NCI-H2227 (cell line): ENCODE data around the gene SLC12A5.

Source experiments
- DNase-seq: peaks from one replicate; lab custom pipeline; 2025; ENCODE audit not compliant: unreplicated experiment; lab: John Stamatoyannopoulos, UW

Gene SLC12A5

DNA sequence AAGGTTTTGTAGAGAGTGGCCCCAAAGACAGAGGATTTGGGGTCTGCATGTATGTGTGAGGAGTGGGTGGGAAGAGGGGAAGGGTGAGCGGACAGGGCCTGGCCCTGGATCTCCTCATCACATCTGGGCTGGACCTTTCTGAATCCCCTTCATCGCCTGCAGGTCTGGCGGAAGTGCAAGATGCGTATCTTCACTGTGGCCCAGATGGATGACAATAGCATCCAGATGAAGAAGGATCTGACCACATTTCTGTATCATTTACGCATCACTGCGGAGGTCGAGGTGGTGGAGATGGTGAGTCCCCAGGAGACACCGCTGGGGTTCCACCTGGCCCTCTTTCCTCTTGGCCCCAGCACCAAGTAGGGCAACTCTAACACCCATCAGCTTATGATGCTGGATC is 24.4 kb downstream of the SLC12A5 start:
- DNase-seq, result no peak

DNA sequence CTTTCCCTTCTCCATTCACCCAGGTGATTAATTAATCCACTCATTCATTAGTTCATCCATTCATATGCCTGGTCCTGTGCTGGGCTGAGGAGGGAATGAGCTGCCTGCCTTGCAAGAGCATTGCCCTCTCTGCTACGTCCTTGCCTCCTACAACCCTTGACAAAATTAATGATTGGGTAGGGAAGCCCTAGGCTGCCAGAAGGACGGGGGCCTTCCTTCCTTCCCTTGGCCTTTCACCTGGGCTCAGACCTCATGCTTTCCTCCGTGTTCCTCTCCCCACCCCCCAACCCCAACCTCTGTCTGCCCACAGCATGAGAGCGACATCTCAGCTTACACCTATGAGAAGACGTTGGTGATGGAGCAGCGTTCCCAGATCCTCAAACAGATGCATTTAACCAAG is 25.6 kb downstream of the SLC12A5 start:
- no peak for DNase-seq

DNA sequence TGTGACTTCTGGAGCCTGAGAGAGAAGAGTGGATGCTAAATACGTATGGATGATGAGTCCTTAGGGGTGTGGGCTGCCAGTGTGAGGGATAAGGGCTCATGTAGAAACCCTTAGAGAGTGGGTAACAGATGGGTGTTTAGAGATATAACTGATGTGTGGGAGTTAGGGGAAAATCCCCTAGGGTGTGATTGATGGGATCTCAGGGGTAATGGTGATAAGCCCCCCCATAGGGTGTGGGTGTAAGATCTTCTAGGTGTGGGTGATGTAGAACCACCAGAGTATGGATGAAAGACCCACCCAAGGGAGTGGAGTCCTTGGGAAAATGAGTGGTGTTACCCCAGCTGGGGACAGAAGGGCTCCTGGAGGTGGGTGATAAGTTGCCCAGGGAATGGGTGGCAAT is 26.3 kb downstream of the SLC12A5 start:
- DNase-seq, result no peak

DNA sequence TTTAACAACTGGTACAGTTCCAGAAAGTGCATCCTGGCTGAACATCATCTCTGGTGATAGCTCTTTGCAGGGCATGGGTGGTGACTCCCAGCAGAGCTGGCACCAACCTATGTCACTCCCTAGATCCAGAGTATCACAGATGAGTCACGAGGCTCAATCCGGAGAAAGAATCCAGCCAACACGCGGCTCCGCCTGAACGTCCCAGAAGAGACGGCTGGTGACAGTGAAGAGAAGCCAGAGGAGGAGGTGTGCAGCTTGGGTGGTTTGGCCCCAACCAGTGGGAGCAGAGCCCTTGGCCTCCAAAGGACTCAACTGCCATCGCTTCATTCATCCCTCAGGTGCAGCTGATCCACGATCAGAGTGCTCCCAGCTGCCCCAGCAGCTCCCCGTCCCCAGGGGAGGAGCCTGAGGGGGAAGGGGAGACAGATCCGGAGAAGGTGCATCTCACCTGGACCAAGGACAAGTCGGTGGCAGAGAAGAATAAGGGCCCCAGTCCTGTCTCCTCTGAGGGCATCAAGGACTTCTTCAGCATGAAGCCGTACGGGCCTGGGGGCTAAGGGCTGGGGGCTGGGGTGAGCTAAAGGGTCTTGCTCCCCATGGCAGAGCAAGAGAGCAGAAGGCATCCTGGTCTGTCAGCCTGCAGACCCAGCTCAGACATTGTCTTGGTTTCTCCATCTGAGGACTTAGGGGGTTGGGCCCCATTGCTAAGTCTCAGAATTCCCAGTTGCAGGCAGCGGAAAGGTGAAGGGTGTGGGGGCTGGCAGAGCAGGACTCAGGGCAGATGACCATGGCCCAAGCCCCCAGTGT is 27.2 kb downstream of the SLC12A5 start:
- no peak for DNase-seq

DNA sequence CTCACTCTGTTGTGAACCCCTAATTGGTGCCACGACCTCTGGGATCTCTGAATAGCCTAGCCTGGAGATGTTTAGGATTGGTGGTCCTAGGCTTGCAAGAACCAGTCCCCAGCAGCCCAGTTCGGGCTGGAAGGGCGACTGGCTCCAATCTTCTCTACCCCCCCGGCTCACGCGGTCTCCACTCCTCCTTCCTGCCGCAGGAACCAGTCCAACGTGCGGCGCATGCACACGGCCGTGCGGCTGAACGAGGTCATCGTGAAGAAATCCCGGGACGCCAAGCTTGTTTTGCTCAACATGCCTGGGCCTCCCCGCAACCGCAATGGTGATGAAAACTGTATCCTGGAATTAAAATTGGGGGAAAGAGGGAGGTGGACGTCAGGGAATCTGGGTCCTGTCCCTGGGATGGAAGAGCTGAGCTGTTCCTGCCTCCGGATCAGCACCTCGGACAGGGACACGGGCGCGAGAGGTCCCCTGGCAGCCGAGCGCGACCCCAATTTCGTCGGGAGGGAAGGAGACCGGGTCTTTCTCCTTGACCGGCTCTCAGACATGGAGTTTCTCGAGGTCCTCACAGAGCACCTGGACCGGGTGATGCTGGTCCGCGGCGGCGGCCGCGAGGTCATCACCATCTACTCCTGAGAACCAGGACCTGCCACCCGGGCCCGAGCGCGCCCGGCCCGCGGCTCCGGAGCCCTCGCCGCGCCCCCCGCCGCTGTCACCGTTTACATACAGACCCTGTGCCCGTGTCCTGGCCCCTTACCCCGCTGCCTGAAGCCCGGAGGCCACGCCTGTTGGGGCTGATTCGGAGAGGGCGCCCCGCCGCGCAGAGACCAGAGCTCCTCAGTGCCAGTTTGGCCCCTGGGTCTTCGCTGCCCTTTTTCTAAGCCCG is 28.2 kb downstream of the SLC12A5 start:
- DNase-seq, result no peak

DNA sequence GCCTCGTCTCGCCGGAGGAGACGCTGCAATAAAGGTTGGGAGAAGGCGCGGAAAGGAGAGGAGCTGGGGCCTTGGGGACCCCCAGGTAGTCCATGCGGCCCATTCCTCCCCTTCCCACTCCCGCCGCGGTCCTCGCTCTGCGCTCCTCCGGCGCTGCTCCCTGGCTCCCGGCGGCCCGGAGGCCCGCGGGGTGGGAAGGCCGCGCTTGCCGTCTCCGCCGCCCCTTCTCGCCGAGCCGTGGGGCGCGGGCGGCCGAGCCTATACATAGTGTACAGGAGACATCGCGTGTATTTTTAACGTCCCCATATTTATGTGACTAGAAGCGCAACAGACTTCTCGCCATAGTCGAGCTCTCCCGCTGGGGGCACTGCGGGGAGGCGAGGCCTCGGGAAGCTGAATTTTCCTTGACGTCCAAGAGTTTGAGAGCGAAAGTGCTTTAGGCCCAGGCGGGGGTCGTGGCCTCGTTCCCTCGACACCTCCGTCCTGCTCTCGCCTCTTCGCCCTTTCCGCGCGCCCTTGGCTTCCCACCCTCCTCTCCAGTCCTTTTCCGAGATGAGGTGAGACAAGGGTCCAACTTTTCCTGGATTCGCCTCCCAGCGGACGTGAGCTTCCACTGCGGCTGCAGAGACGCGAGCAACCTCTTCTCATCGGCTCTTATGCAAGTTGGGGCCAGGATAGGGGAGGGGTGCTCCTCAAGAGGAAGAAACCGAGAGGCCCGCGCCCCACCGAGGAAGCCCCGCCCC is 29.0 kb downstream of the SLC12A5 start:
- DNase-seq, result no peak

DNA sequence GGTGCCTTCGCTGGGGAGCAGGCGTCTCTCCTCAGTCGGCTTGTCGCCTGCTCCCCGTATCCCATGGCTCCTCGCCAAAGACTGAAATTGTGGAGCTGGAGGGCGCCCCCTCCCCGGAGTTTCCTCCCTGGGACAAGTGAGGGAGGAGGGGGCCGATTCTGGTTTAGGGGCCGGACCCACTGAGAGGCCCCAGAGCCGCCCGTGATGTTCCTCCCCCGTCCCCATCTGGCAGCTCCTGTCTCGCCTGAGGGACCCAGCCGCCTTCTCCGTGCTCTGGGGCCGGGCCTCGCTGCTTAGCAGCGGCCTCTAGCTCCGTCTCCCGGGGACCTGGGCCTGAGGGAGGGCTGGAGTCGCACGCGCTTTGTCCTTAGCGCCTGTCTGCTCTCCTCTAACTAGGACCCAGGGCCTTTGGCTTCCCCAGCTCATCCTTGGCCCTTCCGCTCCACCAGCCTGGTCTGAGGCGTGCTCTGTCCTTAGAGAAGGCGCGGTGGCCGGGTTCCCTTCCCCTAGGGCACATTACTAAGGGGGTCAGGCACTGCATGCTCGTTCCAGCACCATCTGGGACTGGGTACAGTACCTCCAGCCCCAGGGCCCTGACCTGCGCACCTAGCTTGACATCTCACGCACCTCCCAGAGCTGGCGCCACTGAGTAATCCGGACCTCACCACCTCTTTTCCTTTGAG is 29.7 kb downstream of the SLC12A5 start:
- DNase-seq, result no peak

DNA sequence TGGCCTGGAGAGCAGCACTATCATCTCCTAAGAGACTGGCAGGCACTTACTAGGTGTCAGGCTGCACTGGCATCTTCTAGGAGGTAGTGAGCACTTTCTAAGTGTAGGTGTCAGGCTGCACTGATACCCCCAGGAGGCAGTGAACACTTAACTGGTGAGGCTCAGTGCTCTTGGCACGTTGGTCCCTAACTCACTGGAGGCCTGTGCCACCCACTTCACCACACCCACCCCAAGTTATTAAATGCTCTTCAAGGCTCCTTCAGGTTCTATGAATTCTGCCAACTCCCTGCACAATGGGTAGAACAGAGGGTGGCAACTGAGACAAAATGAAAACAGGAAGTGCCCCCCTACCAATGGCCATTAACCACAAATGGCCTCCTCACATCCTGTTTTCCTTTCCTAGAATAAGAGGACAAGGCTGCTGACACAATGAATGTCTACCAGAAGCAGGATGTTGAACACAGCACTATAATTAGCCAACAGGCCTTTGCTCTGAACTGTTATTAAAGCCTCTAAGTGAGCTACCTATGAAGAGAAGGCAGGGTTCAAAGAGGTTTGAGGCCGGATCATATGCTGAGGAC is 31.4 kb downstream of the SLC12A5 start:
- DNase-seq, result peak; percentile 68

DNA sequence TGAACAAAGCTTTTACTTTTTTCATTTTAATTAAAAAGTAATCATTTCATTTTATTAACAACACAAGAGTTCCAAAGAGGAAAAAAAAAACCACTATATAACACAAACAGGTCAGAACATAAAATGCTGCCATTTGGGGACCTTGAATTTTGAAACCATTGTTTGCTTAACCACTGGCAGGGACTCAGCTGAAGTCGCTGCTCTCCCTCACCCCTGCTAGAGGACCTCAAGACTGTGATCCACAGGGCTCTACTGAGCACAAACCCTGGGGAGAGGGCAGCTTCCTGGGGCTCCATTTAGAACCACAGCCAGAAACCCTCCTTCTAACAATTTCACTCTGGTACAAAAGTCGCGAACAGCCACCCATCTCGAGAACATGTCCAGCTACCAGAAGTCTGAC is 32.0 kb downstream of the SLC12A5 start:
- DNase-seq, result no peak

DNA sequence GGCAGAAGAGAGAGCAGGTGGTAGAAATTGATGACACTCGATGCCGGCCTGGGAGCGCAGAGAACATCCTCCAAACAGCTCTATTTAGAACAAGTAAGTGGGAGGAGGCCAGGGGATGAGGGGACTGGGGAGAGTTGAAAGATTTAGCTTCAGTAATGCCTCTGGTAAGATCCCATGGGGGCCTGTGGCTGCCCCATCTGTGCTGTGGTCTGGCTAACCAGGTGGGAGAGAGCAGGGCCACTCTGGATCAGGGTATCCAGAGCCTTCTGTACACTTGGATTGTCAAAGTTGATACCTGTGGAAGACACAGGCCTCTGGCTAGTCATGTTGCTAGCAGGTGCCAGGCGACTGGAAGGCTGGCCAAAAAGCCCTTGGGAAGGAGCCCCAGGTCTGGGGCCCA is 33.1 kb downstream of the SLC12A5 start:
- DNase-seq, result no peak

DNA sequence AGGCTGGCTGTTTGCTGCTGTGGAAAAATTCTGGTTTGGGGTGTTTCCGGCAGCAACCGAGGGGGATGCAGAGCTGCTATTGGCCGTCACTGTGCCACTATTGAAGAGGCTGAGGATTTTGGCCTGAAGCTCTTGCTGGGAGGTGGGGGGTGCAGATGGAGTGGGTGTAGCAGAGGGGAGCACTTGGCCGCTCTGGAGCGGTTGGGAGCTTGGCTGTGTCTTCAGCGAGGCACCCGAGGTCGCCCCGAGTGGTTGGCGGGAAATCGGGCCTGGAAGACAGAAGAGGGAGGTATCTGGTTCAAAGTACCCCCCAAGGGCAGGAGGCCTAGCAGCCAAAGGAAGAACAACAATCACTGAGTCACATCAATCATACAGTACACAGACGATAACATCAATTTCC is 33.6 kb downstream of the SLC12A5 start:
- DNase-seq, result no peak

DNA sequence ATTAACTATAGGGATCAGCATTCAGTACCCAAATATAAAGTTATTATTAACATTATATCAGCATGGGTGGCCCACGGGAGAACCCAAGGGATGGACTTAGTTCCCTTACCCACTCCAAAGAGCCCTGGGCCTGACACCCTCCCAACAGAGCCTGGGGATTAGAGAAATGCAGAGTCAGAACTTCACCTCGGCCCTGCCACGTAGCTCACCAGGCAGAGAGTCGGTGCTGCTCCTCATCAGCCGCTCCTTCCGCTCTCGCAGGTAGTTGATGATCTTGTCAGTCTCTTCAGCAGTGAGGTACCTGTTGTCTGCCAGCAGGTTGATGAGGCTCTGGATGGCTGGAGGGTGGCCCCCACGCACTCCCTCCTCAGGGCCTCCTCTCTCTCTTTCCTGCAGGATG is 34.1 kb downstream of the SLC12A5 start:
- no peak for DNase-seq

DNA sequence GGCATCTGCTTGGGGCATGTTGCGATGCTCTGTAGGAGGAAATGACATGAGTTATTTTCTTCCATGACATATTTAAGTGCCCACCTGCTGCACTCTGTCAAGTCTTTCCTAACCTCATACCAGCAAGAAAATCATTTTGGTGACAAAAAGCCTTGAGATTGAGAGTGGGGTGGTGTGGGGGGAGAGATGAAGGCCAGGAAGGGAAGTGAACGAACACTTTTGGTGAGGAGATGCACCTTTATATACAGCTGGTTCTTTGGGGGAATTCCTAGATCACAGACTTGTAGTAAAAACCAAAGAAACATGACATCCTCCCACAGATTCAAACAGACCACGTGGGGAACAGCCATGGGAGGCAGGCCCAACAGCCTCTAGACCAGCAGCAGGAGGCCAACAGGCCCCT is 34.6 kb downstream of the SLC12A5 start:
- DNase-seq, result no peak

DNA sequence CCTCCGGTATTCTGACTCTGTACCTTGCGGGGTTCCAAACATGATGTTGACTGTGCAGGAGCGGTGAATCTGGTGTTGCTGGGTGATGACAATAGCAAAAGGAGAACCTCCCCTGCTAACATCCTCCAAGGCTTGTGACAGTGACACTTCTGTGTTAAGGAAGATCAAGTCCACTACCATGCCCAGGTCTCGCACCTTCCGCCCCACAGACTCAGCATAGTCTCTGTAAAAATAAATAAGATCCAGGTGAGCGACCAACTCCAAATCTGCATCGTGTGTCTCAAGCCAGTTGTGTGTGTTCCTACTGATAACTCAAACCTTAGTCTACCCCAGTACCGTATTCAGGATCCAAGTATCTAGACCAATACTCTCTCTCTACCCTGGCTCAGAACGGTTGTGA is 36.0 kb downstream of the SLC12A5 start:
- no peak for DNase-seq

DNA sequence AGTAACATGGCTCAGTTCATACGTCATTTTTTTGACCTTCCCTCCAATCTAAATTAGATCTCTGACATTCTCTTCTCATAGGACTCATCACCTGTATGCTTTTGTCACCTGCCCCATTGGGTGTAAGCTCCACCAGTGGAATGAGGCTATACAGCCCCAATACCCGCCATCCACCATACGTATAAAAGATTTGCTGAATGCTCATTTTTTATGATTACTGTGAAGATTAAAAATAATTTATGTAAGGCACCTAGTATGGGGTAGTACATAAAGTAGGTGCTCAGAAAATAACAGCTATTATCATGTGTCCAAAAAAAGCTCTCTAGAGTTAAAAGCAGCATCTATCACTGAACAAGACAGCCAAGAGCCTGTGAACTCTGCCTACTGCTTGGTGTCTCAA is 36.7 kb downstream of the SLC12A5 start:
- DNase-seq, result no peak

DNA sequence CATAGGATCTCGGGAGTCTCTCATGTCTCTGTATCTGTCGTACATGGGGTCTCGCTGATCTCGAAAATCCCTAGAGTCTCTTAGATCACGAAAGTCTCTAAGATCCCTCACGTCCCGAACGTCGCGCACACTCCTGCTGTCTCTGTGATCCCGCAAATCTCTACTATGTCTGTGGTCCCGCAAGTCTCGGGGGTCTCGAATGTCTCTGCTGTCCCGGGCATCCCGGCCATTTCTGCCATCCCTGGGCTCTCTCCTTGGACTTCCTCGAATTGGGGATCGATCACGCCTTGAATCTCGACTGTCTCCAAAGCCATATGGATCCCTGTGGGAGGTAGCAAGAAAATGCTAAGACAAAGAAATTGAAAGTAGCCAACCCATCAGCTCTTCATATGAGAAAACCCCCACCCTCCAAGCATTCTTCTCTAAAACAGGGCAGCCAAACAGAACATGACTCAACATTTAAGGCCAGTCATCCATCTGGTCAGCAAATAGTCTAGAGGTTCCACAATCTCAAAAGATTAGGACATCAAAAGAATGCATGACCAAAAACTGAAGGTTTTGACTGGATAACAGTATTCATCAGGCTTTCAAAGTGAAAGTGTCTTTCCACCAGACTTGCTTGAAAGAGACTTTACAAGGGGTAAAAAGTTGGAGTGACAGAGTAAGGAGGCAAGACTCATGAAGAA is 41.3 kb downstream of the SLC12A5 start:
- no peak for DNase-seq

DNA sequence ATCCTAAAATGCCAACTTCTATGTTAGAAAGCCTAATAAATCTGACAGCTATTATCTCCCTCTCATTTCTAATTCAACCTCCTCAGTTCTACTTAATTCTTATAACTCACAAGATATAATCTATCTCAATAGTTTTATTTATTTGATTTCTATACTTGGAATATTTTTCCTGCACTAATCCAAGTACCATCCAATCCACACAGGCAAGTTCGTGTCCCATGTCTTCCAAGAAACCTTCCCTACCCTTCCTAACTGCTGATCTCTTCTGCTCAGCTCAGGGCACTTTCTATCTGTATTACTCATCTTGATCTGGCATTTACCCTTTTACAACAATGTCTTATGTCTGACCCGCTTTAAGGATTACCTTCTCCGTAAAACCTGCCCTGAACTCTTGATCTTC is 42.6 kb downstream of the SLC12A5 start:
- no peak for DNase-seq

DNA sequence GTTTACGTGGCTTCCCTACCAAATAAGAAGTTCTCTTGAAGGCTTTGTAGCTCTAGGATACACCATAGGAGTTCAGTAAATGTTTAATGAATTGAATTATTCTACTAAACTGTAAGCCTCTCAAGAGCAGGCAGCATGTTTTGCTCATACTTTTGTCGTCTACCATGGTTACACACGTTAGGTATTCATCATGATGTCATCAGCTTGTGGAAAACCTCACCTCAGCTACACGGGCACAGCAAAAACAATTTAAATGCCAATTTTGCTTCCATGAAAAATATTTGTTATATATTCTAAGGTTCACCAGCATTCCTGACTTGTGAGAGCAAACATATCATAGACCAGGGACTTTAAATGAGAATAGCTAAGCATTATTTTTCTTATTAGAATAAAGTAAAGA is 44.0 kb downstream of the SLC12A5 start:
- no peak for DNase-seq

DNA sequence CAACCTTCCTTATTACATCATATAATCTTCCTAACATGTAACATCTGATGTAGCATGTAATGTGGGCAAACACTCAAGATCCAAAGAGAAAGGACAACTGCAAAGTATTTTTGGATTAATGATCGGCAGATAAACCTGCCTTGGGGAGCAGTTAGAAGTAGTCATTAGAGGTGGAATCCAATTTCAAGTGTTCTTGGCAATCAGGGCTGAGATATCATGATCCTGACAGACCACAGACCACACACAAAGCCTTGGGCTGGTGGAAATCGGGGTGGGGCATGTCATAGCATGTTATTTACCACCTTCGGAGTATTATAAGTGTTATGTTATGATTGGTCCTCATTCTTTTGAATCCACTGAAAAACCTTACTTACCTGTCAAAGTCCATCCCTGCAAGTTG is 44.4 kb downstream of the SLC12A5 start:
- no peak for DNase-seq

DNA sequence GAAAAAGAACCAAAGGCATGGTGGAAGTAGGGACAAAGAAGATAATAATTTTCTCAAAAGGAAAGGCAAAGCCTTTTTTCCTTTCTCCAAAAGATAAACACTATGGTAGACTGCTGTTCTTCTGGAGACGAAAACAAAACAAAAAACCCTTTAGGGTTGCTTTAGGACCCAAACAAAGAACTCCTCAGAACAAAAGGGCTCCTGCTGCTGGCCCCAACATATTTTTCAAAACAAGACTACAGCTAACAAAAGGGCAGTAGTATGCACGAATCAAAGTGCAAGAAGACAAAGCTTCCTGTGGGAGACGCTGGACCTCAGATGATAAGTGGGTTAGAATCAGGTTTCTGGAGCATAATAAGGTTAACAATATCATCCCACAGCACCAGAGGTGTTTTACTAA is 45.0 kb downstream of the SLC12A5 start:
- DNase-seq, result no peak
